GM18873 (cell line): ENCODE measurements around the gene WDFY2.
"Not testable (repeated sequence)": the region's sequence is repeated elsewhere in the genome, so short reads cannot be mapped to it uniquely, and the experiment has no call there.

Source experiments
- ATAC-seq: cut with Tn5 transposase; IDR thresholded peaks from one replicate; pipeline ENCODE4 v1.9.1; 2021; ENCODE audit warnings: mild to moderate bottlenecking, moderate library complexity, moderate number of reproducible peaks; ENCODE audit not compliant: unreplicated experiment, low FRiP score

Gene WDFY2

GRCh38 chr13:51688937-51689662 is 104.8 kb downstream of the WDFY2 start:
- ATAC-seq, result no peak

GRCh38 chr13:51689663-51689996 is 105.4 kb downstream of the WDFY2 start:
- ATAC-seq, result no peak

GRCh38 chr13:51695677-51696076 is 111.4 kb downstream of the WDFY2 start:
- not testable (repeated sequence) for ATAC-seq

GRCh38 chr13:51697181-51697580 is 112.9 kb downstream of the WDFY2 start:
- ATAC-seq, result no peak

GRCh38 chr13:51697855-51698254 is 113.6 kb downstream of the WDFY2 start:
- no peak for ATAC-seq

GRCh38 chr13:51698352-51698751 is 114.1 kb downstream of the WDFY2 start:
- ATAC-seq, result no peak

- ATAC-seq, result no peak
These were observed 120.4 kb downstream of the WDFY2 start for GRCh38 chr13:51704399-51705313.

- ATAC-seq, result no peak
These were observed 123.2 kb downstream of the WDFY2 start for GRCh38 chr13:51707461-51707860.

- ATAC-seq, result no peak
These were observed 129.5 kb downstream of the WDFY2 start for GRCh38 chr13:51713807-51714206.

GRCh38 chr13:51714663-51715168 is 130.5 kb downstream of the WDFY2 start:
- ATAC-seq, result no peak

GRCh38 chr13:51715613-51716012 is 131.4 kb downstream of the WDFY2 start:
- ATAC-seq, result no peak

GRCh38 chr13:51717786-51718398 is 133.6 kb downstream of the WDFY2 start:
- no peak for ATAC-seq

- ATAC-seq, result no peak
These were observed 135.1 kb downstream of the WDFY2 start for GRCh38 chr13:51719394-51719793.

- no peak for ATAC-seq
These were observed 137.2 kb downstream of the WDFY2 start for GRCh38 chr13:51721496-51721895.

- ATAC-seq, result no peak
These were observed 139.3 kb downstream of the WDFY2 start for GRCh38 chr13:51723529-51723928.

GRCh38 chr13:51724721-51725120 is 140.5 kb downstream of the WDFY2 start:
- no peak for ATAC-seq

GRCh38 chr13:51726446-51727193 is 142.4 kb downstream of the WDFY2 start:
- no peak for ATAC-seq

GRCh38 chr13:51727634-51728274 is 143.5 kb downstream of the WDFY2 start:
- no peak for ATAC-seq

- no peak for ATAC-seq
These were observed 144.0 kb downstream of the WDFY2 start for GRCh38 chr13:51728275-51728673.

- ATAC-seq, result no peak
These were observed 144.7 kb downstream of the WDFY2 start for GRCh38 chr13:51728972-51729371.
